ENCODE data around the gene NSF.
"Not testable (repeated sequence)": the region's sequence is repeated elsewhere in the genome, so short reads cannot be mapped to it uniquely, and the experiment has no call there.

NSF gene

GRCh38 chr17:46598344-46598931 lies 8.0 kb downstream of the NSF start:
- not testable (repeated sequence) for H3K27me3 ChIP-seq (ENCODE audit: low read depth, low read length); H3K4me1 ChIP-seq (ENCODE audit: control insufficient read depth in 1 of 2, insufficient read depth in 2 of 2, low read length in 2 of 2); H3K36me3 ChIP-seq (ENCODE audit: control insufficient read depth in 1 of 2, insufficient read depth in 2 of 2, low read length in 2 of 2); H3K4me3 ChIP-seq (ENCODE audit: low read depth in 1 of 2, low read length in 2 of 2); H3K27ac ChIP-seq (ENCODE audit: low read length); H3K9me3 ChIP-seq (ENCODE audit: control insufficient read depth in 1 of 2, low read length in 2 of 2)

DNA sequence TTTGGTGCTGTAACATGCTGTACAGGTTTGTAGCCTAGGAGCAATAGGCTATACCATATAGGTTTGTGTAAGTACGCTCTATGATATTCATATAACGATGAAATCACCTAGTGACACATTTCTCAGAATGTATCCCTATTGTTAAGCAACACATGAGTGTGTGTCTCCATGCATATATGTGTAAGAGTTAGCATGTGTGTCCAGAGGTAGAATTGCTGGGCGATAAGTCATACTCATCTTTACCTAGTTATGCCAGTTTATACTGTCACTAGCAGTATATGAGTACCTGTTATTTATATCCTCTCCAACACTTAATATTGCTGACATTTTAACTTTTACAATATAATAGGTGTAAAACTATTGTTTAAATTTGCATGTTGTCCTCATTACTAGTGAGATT lies 10.3 kb downstream of the NSF start:
- not testable (repeated sequence) for H3K36me3 ChIP-seq (ENCODE audit: control insufficient read depth in 1 of 2, insufficient read depth in 2 of 2, low read length in 2 of 2); H3K4me1 ChIP-seq (ENCODE audit: control insufficient read depth in 1 of 2, insufficient read depth in 2 of 2, low read length in 2 of 2); H3K27ac ChIP-seq (ENCODE audit: low read length); H3K27me3 ChIP-seq (ENCODE audit: low read depth, low read length); H3K4me3 ChIP-seq (ENCODE audit: low read depth in 1 of 2, low read length in 2 of 2); H3K9me3 ChIP-seq (ENCODE audit: control insufficient read depth in 1 of 2, low read length in 2 of 2)

DNA sequence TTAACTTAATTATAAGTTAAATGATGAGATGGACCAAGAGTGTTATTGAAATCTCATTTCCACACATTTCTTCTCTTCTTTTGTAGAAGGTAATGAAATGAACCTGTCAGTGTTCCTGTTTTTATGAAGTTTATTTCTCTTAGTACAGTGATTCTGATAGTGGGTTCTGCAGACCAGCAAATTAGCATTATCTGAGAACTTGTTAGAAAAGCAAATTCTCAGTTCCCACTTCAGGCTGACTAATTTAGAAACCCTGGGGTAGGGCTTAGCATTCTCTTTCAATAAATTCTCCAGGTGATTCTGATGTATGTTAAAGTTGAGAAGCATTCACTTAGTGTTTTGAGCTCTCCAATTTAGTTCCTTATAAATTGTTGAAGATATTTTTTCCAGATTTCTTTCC lies 12.7 kb downstream of the NSF start:
- H3K36me3 ChIP-seq (ENCODE audit: control insufficient read depth in 1 of 2, insufficient read depth in 2 of 2, low read length in 2 of 2); H3K27me3 ChIP-seq (ENCODE audit: low read depth, low read length); H3K4me3 ChIP-seq (ENCODE audit: low read depth in 1 of 2, low read length in 2 of 2): not testable (repeated sequence)

GRCh38 chr17:46611304-46611703 lies 20.8 kb downstream of the NSF start:
- H3K4me3 ChIP-seq (ENCODE audit: low read depth in 1 of 2, low read length in 2 of 2); H3K27ac ChIP-seq (ENCODE audit: low read length); H3K36me3 ChIP-seq (ENCODE audit: control insufficient read depth in 1 of 2, insufficient read depth in 2 of 2, low read length in 2 of 2); H3K27me3 ChIP-seq (ENCODE audit: low read depth, low read length); H3K4me1 ChIP-seq (ENCODE audit: control insufficient read depth in 1 of 2, insufficient read depth in 2 of 2, low read length in 2 of 2); H3K9me3 ChIP-seq (ENCODE audit: control insufficient read depth in 1 of 2, low read length in 2 of 2): not testable (repeated sequence)

More for the DNA sequence above, 12.7 kb downstream of the NSF start:
- not testable (repeated sequence) for H3K9me3 ChIP-seq (ENCODE audit: control insufficient read depth in 1 of 2, low read length in 2 of 2); H3K27ac ChIP-seq (ENCODE audit: low read length); H3K4me1 ChIP-seq (ENCODE audit: control insufficient read depth in 1 of 2, insufficient read depth in 2 of 2, low read length in 2 of 2)

DNA sequence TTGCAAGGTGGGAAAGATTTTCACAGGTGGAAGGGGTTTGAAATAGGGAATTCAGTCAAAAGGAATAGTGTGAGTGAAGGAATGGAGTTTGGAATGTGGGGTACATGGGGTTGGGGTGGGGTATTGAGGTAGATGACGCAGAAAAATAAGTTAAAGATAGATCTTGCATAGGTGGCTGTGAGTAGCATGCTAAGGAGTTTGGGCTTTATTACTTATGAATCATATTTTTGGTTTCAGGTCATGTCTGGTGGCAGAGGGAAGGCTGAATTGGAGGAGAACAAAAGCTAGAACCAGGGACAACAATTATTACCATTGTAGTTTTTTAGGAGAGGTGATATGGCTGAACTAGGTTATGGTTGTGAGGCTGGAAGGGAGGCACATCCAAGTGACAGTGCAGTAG lies 23.4 kb downstream of the NSF start:
- H3K4me1 ChIP-seq (ENCODE audit: control insufficient read depth in 1 of 2, insufficient read depth in 2 of 2, low read length in 2 of 2); H3K27me3 ChIP-seq (ENCODE audit: low read depth, low read length); H3K9me3 ChIP-seq (ENCODE audit: control insufficient read depth in 1 of 2, low read length in 2 of 2); H3K27ac ChIP-seq (ENCODE audit: low read length); H3K4me3 ChIP-seq (ENCODE audit: low read depth in 1 of 2, low read length in 2 of 2); H3K36me3 ChIP-seq (ENCODE audit: control insufficient read depth in 1 of 2, insufficient read depth in 2 of 2, low read length in 2 of 2): not testable (repeated sequence)

DNA sequence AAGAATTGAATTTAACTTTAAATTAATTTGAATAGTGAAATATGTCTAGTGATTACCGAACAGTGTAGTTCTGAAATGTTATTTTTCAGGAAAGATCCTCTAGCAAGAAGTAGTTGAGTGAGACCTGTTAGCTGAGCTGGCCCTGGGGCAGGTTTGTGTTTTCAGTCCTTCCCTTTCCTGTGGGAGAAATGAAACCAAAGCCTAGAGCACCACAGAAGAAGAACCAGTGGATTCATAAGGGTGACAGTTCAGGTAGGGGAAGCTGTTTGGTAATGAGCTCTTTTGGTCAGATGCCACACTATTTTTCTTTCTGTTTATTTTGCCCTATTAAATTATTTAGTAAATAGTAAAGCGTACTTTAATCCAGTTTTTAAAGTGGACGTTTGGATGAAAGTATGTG lies 26.7 kb downstream of the NSF start:
- not testable (repeated sequence) for H3K36me3 ChIP-seq (ENCODE audit: control insufficient read depth in 1 of 2, insufficient read depth in 2 of 2, low read length in 2 of 2); H3K27me3 ChIP-seq (ENCODE audit: low read depth, low read length); H3K27ac ChIP-seq (ENCODE audit: low read length); H3K4me3 ChIP-seq (ENCODE audit: low read depth in 1 of 2, low read length in 2 of 2); H3K4me1 ChIP-seq (ENCODE audit: control insufficient read depth in 1 of 2, insufficient read depth in 2 of 2, low read length in 2 of 2); H3K9me3 ChIP-seq (ENCODE audit: control insufficient read depth in 1 of 2, low read length in 2 of 2)

- H3K9me3 ChIP-seq (ENCODE audit: control insufficient read depth in 1 of 2, low read length in 2 of 2); H3K27me3 ChIP-seq (ENCODE audit: low read depth, low read length); H3K27ac ChIP-seq (ENCODE audit: low read length); H3K4me3 ChIP-seq (ENCODE audit: low read depth in 1 of 2, low read length in 2 of 2); H3K4me1 ChIP-seq (ENCODE audit: control insufficient read depth in 1 of 2, insufficient read depth in 2 of 2, low read length in 2 of 2); H3K36me3 ChIP-seq (ENCODE audit: control insufficient read depth in 1 of 2, insufficient read depth in 2 of 2, low read length in 2 of 2): not testable (repeated sequence)
Measured at GRCh38 chr17:46618975-46619374, 28.5 kb downstream of the NSF start.

GRCh38 chr17:46623790-46624189 lies 33.3 kb downstream of the NSF start:
- H3K4me1 ChIP-seq (ENCODE audit: control insufficient read depth in 1 of 2, insufficient read depth in 2 of 2, low read length in 2 of 2); H3K27ac ChIP-seq (ENCODE audit: low read length); H3K27me3 ChIP-seq (ENCODE audit: low read depth, low read length); H3K36me3 ChIP-seq (ENCODE audit: control insufficient read depth in 1 of 2, insufficient read depth in 2 of 2, low read length in 2 of 2); H3K9me3 ChIP-seq (ENCODE audit: control insufficient read depth in 1 of 2, low read length in 2 of 2); H3K4me3 ChIP-seq (ENCODE audit: low read depth in 1 of 2, low read length in 2 of 2): not testable (repeated sequence)

DNA sequence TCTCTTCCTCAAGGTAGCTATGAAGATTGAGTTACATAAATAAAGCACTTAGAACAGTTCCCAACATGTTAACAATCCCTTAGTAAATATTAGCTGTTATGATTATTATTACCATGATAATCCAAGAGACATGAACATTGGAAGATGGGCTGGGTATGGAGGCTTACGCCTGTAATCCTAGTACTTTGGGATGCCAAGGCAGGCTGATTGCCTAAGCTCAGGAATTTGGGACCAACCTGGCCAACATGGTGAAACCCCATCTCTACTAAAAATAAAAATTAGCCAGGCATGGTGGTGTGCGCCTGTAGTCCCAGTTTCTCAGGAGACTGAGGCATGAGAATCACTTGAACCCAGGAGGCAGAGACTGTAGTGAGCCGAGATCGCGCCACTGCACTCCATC lies 34.3 kb downstream of the NSF start:
- not testable (repeated sequence) for H3K36me3 ChIP-seq (ENCODE audit: control insufficient read depth in 1 of 2, insufficient read depth in 2 of 2, low read length in 2 of 2); H3K4me3 ChIP-seq (ENCODE audit: low read depth in 1 of 2, low read length in 2 of 2); H3K9me3 ChIP-seq (ENCODE audit: control insufficient read depth in 1 of 2, low read length in 2 of 2); H3K27ac ChIP-seq (ENCODE audit: low read length); H3K4me1 ChIP-seq (ENCODE audit: control insufficient read depth in 1 of 2, insufficient read depth in 2 of 2, low read length in 2 of 2); H3K27me3 ChIP-seq (ENCODE audit: low read depth, low read length)

DNA sequence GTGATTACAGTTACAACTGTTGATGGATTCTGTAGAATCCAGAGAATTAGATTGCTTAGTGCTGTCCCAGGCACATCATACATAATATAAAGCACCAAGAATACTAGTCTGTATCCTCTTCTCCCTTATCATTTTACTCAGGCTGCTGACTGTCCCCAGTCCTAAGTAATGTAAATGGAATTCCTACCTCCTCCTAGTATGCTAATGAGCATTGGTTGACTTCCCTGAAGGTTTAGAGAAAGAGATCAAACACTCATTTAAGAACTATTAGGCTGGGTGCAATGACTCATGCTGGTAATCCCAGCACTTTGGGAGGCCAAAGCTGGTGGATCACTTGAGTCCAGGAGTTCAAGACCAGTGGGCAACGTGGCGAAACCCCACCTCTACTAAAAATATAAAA lies 37.0 kb downstream of the NSF start:
- not testable (repeated sequence) for H3K4me3 ChIP-seq (ENCODE audit: low read depth in 1 of 2, low read length in 2 of 2); H3K27me3 ChIP-seq (ENCODE audit: low read depth, low read length); H3K4me1 ChIP-seq (ENCODE audit: control insufficient read depth in 1 of 2, insufficient read depth in 2 of 2, low read length in 2 of 2); H3K36me3 ChIP-seq (ENCODE audit: control insufficient read depth in 1 of 2, insufficient read depth in 2 of 2, low read length in 2 of 2); H3K27ac ChIP-seq (ENCODE audit: low read length); H3K9me3 ChIP-seq (ENCODE audit: control insufficient read depth in 1 of 2, low read length in 2 of 2)

DNA sequence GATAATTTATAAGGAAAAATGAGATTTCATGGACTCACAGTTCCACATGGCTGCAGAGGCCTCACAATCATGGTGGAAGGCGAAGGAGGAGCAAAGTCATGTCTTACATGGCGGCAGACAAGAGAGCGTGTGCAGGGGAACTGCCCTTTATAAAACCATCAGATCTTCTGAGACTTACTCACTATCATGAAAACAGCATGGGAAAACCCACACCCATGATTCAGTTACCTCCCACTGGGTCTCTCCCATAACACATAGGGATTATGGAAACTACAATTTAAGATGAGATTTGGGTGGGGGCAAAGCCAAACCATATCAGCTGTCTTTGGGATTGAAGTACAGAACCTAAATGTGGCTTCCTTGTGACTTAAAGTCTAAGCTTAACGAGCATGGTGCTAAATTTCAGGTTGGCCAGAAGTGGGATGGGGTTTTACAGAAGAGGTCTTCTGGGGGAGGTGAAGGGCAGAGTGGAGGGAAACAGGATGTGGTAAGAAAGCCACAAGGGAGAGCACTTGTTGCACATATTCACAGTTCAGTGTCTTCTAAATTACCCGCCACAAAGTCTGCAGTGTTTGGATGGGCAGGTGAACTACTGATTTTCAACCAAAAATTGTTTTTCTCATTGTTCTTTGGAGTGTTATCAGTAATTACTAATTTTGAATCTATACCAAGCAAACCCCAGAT lies 38.4 kb downstream of the NSF start:
- H3K27ac ChIP-seq (ENCODE audit: low read length); H3K36me3 ChIP-seq (ENCODE audit: control insufficient read depth in 1 of 2, insufficient read depth in 2 of 2, low read length in 2 of 2); H3K4me1 ChIP-seq (ENCODE audit: control insufficient read depth in 1 of 2, insufficient read depth in 2 of 2, low read length in 2 of 2); H3K4me3 ChIP-seq (ENCODE audit: low read depth in 1 of 2, low read length in 2 of 2); H3K27me3 ChIP-seq (ENCODE audit: low read depth, low read length); H3K9me3 ChIP-seq (ENCODE audit: control insufficient read depth in 1 of 2, low read length in 2 of 2): not testable (repeated sequence)

- not testable (repeated sequence) for H3K36me3 ChIP-seq (ENCODE audit: control insufficient read depth in 1 of 2, insufficient read depth in 2 of 2, low read length in 2 of 2); H3K9me3 ChIP-seq (ENCODE audit: control insufficient read depth in 1 of 2, low read length in 2 of 2); H3K4me3 ChIP-seq (ENCODE audit: low read depth in 1 of 2, low read length in 2 of 2); H3K27ac ChIP-seq (ENCODE audit: low read length); H3K4me1 ChIP-seq (ENCODE audit: control insufficient read depth in 1 of 2, insufficient read depth in 2 of 2, low read length in 2 of 2); H3K27me3 ChIP-seq (ENCODE audit: low read depth, low read length)
Measured at GRCh38 chr17:46632146-46632545, 41.7 kb downstream of the NSF start.

All from muscle layer of duodenum (tissue), 2 donors.